Activated gamma-delta T cell treated with anti-CD3 and anti-CD28 coated beads, Interleukin-2, amount 50 U/mL, for 16 hours (primary cell): Measurements from ENCODE around the gene NUP188.

ENCODE experiments used
- DNase-seq: peaks from one replicate; pipeline ENCODE4 v3.0.0-alpha.2; 2020; ENCODE audit warnings: low read depth

NUP188 gene

GRCh38 chr9:128947527-128948301 lies at the start of gene NUP188, which contains the start of gene DOLK:
Gene NUP188, plus strand, starts transcription at chr9:128947699. Its CDS starts 21 bp downstream, at chr9:128947720.
Gene DOLK, minus strand, starts transcription at chr9:128947603. Its CDS starts 300 bp downstream, at chr9:128947303.
- DNase-seq, result peak; percentile 99

GRCh38 chr9:128898382-128898781 lies 49.1 kb upstream of the NUP188 start:
- no peak for DNase-seq

GRCh38 chr9:128898845-128899565 lies 48.5 kb upstream of the NUP188 start:
- DNase-seq, result no peak

GRCh38 chr9:128899566-128900322 lies 47.8 kb upstream of the NUP188 start:
- no peak for DNase-seq

GRCh38 chr9:128901379-128901778 lies 46.1 kb upstream of the NUP188 start:
- no peak for DNase-seq

- DNase-seq, result no peak
These were observed 45.7 kb upstream of the NUP188 start for GRCh38 chr9:128901822-128902221.

GRCh38 chr9:128902351-128903078 lies 45.0 kb upstream of the NUP188 start:
- DNase-seq, result peak; percentile 79

- DNase-seq, result no peak
These were observed 44.4 kb upstream of the NUP188 start for GRCh38 chr9:128903079-128903461.

GRCh38 chr9:128903871-128904620 lies 43.5 kb upstream of the NUP188 start:
- DNase-seq, result no peak

- DNase-seq, result no peak
These were observed 41.5 kb upstream of the NUP188 start for GRCh38 chr9:128905964-128906363.

GRCh38 chr9:128906741-128907140 lies 40.8 kb upstream of the NUP188 start:
- DNase-seq, result no peak

- DNase-seq, result no peak
These were observed 39.1 kb upstream of the NUP188 start for GRCh38 chr9:128908372-128908771.

GRCh38 chr9:128909859-128910258 lies 37.6 kb upstream of the NUP188 start:
- no peak for DNase-seq

GRCh38 chr9:128910906-128911305 lies 36.6 kb upstream of the NUP188 start:
- no peak for DNase-seq

- no peak for DNase-seq
These were observed 35.9 kb upstream of the NUP188 start for GRCh38 chr9:128911529-128912035.

GRCh38 chr9:128912270-128912853 lies 35.1 kb upstream of the NUP188 start:
- no peak for DNase-seq

GRCh38 chr9:128913048-128913900 lies 34.2 kb upstream of the NUP188 start:
- no peak for DNase-seq

- no peak for DNase-seq
These were observed 33.3 kb upstream of the NUP188 start for GRCh38 chr9:128913995-128914772.

- DNase-seq, result no peak
These were observed 31.3 kb upstream of the NUP188 start for GRCh38 chr9:128916204-128916603.
